BJ (cell line): ENCODE measurements around the gene CCDC17. TPM values are rescaled to one million over a fixed set of nuclear protein-coding genes. Genes with fewer than 3 reads are reported as not detected.

ENCODE experiments used
- CTCF ChIA-PET: fragments of 350-600 bp; formaldehyde crosslinking; extraction: SDS; loops from one replicate; lab custom pipeline; 2021; ENCODE audit warnings: antibody characterized with exemption, inconsistent platforms; lab: Yijun Ruan, JAX
- POLR2A ChIA-PET: fragments of 300-600 bp; sonication (Branson Sonifier 250); formaldehyde crosslinking; extraction: SDS; loops from one replicate; lab custom pipeline; 2021; ENCODE audit warnings: antibody characterized with exemption; lab: Charles Lee
- DNase-seq: peaks from one replicate; pipeline ENCODE4 v3.0.0-alpha.2; 2011; ENCODE audit warnings: low read depth
- H3K27me3 ChIP-seq: 2 replicates; pipeline ENCODE4 v1.6.0; 2011; ENCODE audit warnings: low read length; ENCODE audit not compliant: control insufficient read depth, insufficient read depth
- H3K36me3 ChIP-seq: 2 replicates; pipeline ENCODE4 v1.5.1; 2011; ENCODE audit warnings: low read length; ENCODE audit not compliant: control insufficient read depth, insufficient read depth
- H3K4me3 ChIP-seq: 2 replicates; pipeline ENCODE4 v1.5.1; 2011; ENCODE audit warnings: low read depth, mild to moderate bottlenecking, control low read depth, low read length
- CTCF ChIP-seq: IDR thresholded peaks from 2 replicates; pipeline ENCODE4 v1.5.1; 2011; ENCODE audit warnings: low read depth, mild to moderate bottlenecking, control low read depth, inconsistent platforms, low read length, moderate library complexity; ENCODE audit not compliant: insufficient read depth
- polyA plus RNA-seq: library from polyadenylated mRNA; depleted of rRNA; stranded (reverse); fragments of >200 nt; gene quantifications from 2 replicates; pipeline ENCODE4 v1.2.3, GENCODE V29; 2011

Gene CCDC17
- polyA plus RNA-seq, 1 experiment = 0.29 TPM

GRCh38 chr1:45584351-45585109 is 39.3 kb downstream of the CCDC17 start:
- ChIA-PET POLR2A (interaction anchor here (0.7 to 1.0 kb wide), 5 partner anchors 60 to 299 kb away, joined by 3 to 4 read pairs (median 3); partner anchors contain the start of gene PRDX1), CTCF (interaction anchor here (0.6 to 7.1 kb wide), 2 partner anchors 15 to 64 kb away, joined by 3 to 66 read pairs; no protein-coding TSS in a partner anchor)
- TF ChIP-seq CTCF = peak; percentile 20; the same call in 1 of the 2 replicates
- Histone ChIP-seq H3K4me3 (peak overlapping the region; percentile 100), H3K36me3 (no peaks in the 10 kb centered on the region), H3K27me3 (no peaks in the 10 kb centered on the region)
- DNase-seq = peak; percentile 44

- no peak for TF ChIP-seq CTCF
- Histone ChIP-seq H3K4me3 (peak within 1 kb of the TSS; percentile 100), H3K36me3 (no peaks in the 10 kb centered on the region), H3K27me3 (no peaks in the 10 kb centered on the region)
- ChIA-PET POLR2A (interaction anchor here (0.8 to 1.0 kb wide), 2 partner anchors 19 to 62 kb away, joined by 3 read pairs; partner anchors contain the start of gene PRDX1), CTCF (interaction anchor here (0.6 to 7.1 kb wide), 4 partner anchors 14 to 566 kb away, joined by 3 to 66 read pairs (median 6); no protein-coding TSS in a partner anchor)
- DNase-seq = no peak
Measured at GRCh38 chr1:45583666-45584350, 40.0 kb downstream of the CCDC17 start, which contains the start of gene NASP. NASP (plus strand) TSS chr1:45584041; CDS start chr1:45584147, 106 bp downstream.

DNA sequence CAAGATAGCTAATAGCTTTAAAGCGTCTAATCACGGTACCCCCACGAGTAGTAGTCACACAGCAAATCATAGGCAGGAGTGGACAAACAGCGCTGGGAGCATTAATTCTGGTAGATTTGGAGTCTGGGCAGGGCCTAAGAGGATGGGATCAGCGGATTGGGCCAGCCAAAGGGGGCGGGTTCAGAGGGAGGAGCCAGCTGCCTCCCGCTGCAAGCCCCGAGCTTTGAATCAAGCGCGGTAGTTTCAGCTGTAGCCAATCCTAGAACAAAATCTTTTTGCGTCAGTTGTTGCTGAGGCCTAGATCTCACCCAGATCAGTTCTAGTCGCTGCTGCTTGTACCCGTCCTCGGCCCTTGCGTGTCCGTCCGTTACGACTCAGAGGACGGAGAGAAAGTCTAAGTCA is 40.6 kb downstream of the CCDC17 start:
- ChIA-PET POLR2A (interaction anchor here (0.6 to 0.8 kb wide), 2 partner anchors 8 to 19 kb away, joined by 3 to 4 read pairs; no protein-coding TSS in a partner anchor), CTCF (interaction anchor here (1.2 to 7.1 kb wide), 3 partner anchors 13 to 565 kb away, joined by 3 to 66 read pairs (median 9); no protein-coding TSS in a partner anchor)
- peak overlapping the region; percentile 100 for H3K4me3 ChIP-seq
- no peaks in the 10 kb centered on the region for H3K36me3 ChIP-seq
- no peaks in the 10 kb centered on the region for H3K27me3 ChIP-seq
- TF ChIP-seq CTCF = no peak
- DNase-seq = peak; percentile 91

DNA sequence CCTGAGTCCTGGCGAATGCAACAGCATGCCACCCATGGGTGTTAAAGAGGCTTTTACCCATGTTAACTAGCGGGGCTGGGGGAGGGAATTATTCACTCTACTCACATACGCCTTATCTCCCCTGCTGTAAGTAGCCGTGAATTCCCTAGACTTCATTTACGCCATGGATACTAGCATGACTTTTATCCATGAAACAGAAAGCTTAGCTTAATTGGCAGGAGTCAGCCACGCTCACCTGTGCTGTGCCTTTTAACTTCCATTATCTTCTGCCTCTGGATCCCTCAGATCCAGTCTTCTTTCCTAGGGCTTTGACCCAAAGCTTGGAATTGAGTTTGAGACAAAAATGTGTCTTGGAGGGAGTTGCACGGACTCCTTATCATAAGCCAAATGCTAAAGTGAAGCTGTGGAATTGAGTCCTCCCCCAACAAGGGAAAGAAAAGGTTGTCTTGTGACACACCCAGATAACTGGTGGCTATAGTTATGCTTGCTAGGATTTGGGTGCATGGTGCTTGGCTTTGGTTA is 49.7 kb downstream of the CCDC17 start:
- H3K27me3 ChIP-seq = no peaks in the 10 kb centered on the region
- no peak for DNase-seq
- ChIA-PET POLR2A (no interaction called here), CTCF (interaction anchor here (0.9 to 1.4 kb wide), 2 partner anchors 62 to 66 kb away, joined by 3 read pairs; no protein-coding TSS in a partner anchor)
- H3K36me3 ChIP-seq = peaks cover 8% of the 10 kb centered on the region
- no peak for TF ChIP-seq CTCF
- H3K4me3 ChIP-seq = no peak overlapping the region
